ENCODE results near the gene TSC2. TPM values are rescaled to one million over a fixed set of nuclear protein-coding genes. Genes with fewer than 3 reads are reported as not detected.
"Not testable (repeated sequence)": the region's sequence is repeated elsewhere in the genome, so short reads cannot be mapped to it uniquely, and the experiment has no call there.

Gene TSC2
- total and polyA plus RNA-seq, 8 donors: 51.0 to 172 (median 83.6) TPM

DNA sequence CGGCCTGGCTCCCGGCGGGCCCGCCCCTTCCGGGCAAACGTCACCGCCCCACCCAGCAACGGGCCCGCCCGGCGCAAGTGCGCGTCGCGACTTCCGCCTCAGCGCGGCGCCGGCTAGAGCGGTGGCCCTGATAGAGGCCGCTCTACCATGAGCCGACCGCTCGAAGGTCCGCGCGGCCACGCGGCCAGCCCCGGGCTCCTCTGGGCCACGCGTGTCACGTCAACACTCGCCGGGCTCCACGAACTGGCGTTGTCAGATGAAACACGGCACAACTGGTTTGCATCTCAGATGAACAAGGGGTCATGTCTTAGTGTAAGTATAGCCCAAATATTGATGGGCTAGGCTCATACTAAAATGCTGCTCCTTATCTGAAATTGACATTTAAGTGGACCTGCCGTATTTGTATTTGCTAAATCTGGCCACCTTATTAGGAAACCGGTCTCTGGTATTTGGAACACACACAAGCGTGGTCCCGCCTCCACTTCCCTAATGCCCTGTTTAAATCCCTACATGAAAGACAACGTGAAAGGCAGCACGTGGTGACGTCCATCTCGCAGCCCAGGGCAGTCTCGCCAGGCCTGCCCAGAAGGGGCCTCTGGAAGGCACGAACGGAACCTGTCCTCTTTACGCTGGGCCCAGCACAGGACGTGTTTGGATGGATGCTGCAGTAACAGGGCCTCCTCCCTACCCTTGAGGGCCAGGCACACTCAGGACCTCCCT lies 37.8 kb upstream of the TSC2 start, which contains the start of gene ZNF598:
ZNF598 (minus strand) TSS at position 31 of the 720 bp plus-strand sequence.
- Histone ChIP-seq H3K36me3 (no peaks in the 10 kb centered on the region), H3K27me3 (no peaks in the 10 kb centered on the region), H3K9me3 (no peaks in the 10 kb centered on the region), H3K4me3 (peak within 1 kb of the TSS; percentile 81 to 100 (median 98)), H3K27ac (peak within 1 kb of the TSS; percentile 70 to 90 (median 82)), H3K4me1 (peaks cover 17 to 27% (median 24%) of the 10 kb centered on the region in 3 donors)
- intact Hi-C loops (cut with DNase I): no loop called here
- WGBS, 2 donors: 3% methylated on average over 46 to 52 of the region's 52 CpGs
- no peak for FAIRE-seq
- peak; percentile 75 to 92 (median 84) for DNase-seq
- TF ChIP-seq, protein P1, sequence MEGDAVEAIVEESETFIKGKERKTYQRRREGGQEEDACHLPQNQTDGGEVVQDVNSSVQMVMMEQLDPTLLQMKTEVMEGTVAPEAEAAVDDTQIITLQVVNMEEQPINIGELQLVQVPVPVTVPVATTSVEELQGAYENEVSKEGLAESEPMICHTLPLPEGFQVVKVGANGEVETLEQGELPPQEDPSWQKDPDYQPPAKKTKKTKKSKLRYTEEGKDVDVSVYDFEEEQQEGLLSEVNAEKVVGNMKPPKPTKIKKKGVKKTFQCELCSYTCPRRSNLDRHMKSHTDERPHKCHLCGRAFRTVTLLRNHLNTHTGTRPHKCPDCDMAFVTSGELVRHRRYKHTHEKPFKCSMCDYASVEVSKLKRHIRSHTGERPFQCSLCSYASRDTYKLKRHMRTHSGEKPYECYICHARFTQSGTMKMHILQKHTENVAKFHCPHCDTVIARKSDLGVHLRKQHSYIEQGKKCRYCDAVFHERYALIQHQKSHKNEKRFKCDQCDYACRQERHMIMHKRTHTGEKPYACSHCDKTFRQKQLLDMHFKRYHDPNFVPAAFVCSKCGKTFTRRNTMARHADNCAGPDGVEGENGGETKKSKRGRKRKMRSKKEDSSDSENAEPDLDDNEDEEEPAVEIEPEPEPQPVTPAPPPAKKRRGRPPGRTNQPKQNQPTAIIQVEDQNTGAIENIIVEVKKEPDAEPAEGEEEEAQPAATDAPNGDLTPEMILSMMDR (IDR thresholded peaks at IDR 0.05): no peak
- ATAC-seq: peak; percentile 82 to 92 (median 90)

DNA sequence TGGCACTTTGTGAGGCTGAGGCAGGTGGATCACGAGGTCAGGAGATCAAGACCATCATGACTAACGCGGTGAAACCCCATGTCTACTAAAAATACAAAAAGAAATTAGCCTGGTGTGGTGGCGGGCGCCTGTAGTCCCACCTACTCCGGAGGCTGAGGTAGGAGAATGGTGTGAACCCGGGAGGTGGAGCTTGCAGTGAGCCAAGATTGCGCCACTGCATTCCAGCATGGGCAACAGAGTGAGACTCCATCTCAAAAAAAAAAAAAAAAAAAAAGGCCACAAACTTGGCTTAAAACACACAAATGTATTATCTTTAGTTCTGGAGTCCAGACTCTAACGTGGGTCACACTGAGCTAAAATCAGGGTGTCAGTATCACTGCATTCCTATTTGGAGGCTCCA lies 36.1 kb upstream of the TSC2 start:
- WGBS, 2 donors: 91% methylated on average over 9 of the region's 9 CpGs
- peaks cover 8 to 17% (median 17%) of the 10 kb centered on the region in 3 donors for H3K4me1 ChIP-seq
- ATAC-seq; H3K36me3 ChIP-seq; H3K4me3 ChIP-seq; intact Hi-C loops (cut with DNase I); H3K27me3 ChIP-seq; FAIRE-seq; H3K9me3 ChIP-seq; H3K27ac ChIP-seq: not testable (repeated sequence)
- DNase-seq: peak in 1 of 6 donors; percentile 12

DNA sequence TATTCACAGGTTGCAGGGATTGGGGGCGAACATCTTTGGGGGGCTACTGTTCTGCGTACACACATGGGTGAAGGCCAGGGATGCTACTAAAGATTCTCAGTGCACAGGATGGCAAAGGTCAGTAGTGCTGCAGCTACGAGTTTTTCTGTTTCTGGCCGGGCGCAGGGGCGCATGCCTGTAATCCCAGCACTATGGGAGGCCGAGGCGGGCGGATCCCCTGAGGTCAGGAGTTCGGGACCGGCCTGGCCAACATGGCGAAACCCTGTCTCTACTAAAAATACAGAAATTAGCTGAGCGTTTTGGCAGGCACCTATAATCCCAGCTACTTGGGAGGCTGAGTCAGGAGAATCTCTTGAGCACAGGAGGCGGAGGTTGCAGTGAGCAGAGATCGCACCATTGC lies 34.3 kb upstream of the TSC2 start:
- no peak overlapping the region for H3K4me3 ChIP-seq
- no peaks in the 10 kb centered on the region for H3K27me3 ChIP-seq
- no peak overlapping the region for H3K27ac ChIP-seq
- FAIRE-seq (no peak), ATAC-seq (no peak), DNase-seq (no peak)
- 88 to 89% methylated on average over 15 of the region's 15 CpGs for WGBS, 2 donors
- no peaks in the 10 kb centered on the region for H3K36me3 ChIP-seq
- H3K4me1 ChIP-seq: peaks cover 0 to 5% (median 0%) of the 10 kb centered on the region in 3 donors
- intact Hi-C loops (cut with DNase I): no loop called here
- TF ChIP-seq, protein P1 (IDR thresholded peaks at IDR 0.05): no peak
- no peaks in the 10 kb centered on the region for H3K9me3 ChIP-seq

DNA sequence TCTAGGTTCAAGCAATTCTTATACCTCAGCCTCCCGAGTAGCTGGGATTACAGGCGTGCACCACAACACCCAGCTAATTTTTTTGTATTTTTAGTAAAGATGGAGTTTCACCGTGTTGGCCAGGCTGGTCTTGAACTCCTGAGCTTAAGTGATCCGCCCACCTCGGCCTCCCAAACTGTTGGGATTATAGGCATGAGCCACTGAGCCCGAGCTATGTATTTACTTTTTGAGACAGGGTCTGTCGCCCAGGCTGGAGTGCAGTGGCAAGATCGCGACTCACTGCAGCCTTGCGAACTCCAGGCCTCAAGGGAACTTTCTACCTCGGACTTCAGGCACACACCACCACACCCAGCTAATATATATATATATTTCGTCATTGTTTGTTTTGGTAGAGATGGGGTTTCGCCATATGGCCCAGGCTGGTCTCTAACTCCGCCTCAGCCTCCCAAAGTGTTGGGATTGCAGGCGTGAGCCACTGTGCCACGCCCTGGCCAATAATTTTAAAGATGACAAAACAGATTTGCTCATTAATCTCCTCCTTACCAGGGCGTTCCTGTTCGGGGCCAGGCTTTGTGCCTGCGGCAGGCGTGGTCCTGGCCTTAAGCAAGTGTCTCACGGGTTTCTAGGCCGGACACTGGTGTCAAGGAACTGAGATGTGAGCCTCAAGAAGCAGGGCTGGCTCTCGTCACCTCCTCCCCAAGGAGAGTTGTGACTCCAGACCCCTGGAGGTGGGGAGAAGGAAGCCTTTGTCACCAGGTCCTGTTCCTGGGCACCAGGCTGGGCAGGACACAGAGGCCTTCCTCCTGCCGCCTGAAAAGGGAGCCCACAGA lies 32.5 kb upstream of the TSC2 start:
- DNase-seq (no peak), ATAC-seq (peak in 2 of 4 donors; percentile 11 to 28), FAIRE-seq (no peak)
- no peak overlapping the region for H3K27ac ChIP-seq
- TF ChIP-seq, protein P1 (IDR thresholded peaks at IDR 0.05): no peak
- intact Hi-C loops (cut with DNase I): no loop called here
- 84 to 87% methylated on average over 24 of the region's 24 CpGs for WGBS, 2 donors
- H3K27me3 ChIP-seq: peaks cover 0 to 5% (median 0%) of the 10 kb centered on the region in 4 donors
- H3K4me3 ChIP-seq: no peak overlapping the region
- peaks cover under 1 to 8% (median 1%) of the 10 kb centered on the region in 3 donors for H3K4me1 ChIP-seq
- H3K9me3 ChIP-seq: no peaks in the 10 kb centered on the region
- no peaks in the 10 kb centered on the region for H3K36me3 ChIP-seq

DNA sequence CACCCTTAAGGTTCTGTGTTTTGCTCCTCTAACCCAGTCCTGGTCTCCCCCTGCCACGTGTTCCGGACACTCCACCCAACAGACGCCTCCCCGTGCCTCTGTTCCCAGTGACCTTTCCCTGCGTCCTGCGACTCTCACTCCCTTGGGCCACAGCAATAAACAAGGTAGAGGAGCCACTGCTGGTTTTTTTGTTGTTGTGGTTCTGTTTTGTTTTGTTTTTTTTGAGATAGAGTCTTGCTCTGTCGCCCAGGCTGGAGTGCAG lies 31.9 kb upstream of the TSC2 start:
- DNase-seq (no peak), FAIRE-seq (no peak), ATAC-seq (no peak)
- no peak overlapping the region for H3K27ac ChIP-seq
- 86 to 89% methylated on average over 7 of the region's 7 CpGs for WGBS, 2 donors
- H3K27me3 ChIP-seq: peaks cover 0 to 7% (median 0%) of the 10 kb centered on the region in 4 donors
- intact Hi-C loops (cut with DNase I): no loop called here
- TF ChIP-seq, protein P1 (IDR thresholded peaks at IDR 0.05): no peak
- H3K36me3 ChIP-seq: no peaks in the 10 kb centered on the region
- no peak overlapping the region for H3K4me3 ChIP-seq
- no peaks in the 10 kb centered on the region for H3K9me3 ChIP-seq
- peaks cover 0 to 10% (median 4%) of the 10 kb centered on the region in 3 donors for H3K4me1 ChIP-seq

Data from pancreas (tissue), 10 donors.